GM19043 (cell line): ENCODE measurements around the gene EYA3.
"Not testable (repeated sequence)": the region's sequence is repeated elsewhere in the genome, so short reads cannot be mapped to it uniquely, and the experiment has no call there.

Source experiments
- ATAC-seq: cut with Tn5 transposase; IDR thresholded peaks from one replicate; pipeline ENCODE4 v1.9.1; 2021; ENCODE audit warnings: low read depth; ENCODE audit not compliant: unreplicated experiment

EYA3 gene

GRCh38 chr1:28035420-28035819 lies 53.0 kb downstream of the EYA3 start:
- ATAC-seq, result no peak

GRCh38 chr1:28032281-28032680 lies 56.1 kb downstream of the EYA3 start:
- no peak for ATAC-seq

- no peak for ATAC-seq
Measured at GRCh38 chr1:28031173-28031572, 57.2 kb downstream of the EYA3 start.

GRCh38 chr1:28028873-28029654 lies 59.3 kb downstream of the EYA3 start:
- ATAC-seq, result no peak

GRCh38 chr1:28027660-28028059 lies 60.8 kb downstream of the EYA3 start:
- no peak for ATAC-seq

- no peak for ATAC-seq
Measured at GRCh38 chr1:28027238-28027637, 61.2 kb downstream of the EYA3 start.

GRCh38 chr1:28026329-28026728 lies 62.1 kb downstream of the EYA3 start:
- ATAC-seq, result no peak

GRCh38 chr1:28021064-28021463 lies 67.3 kb downstream of the EYA3 start:
- ATAC-seq, result no peak

GRCh38 chr1:28010969-28011368 lies 77.4 kb downstream of the EYA3 start:
- ATAC-seq, result no peak

GRCh38 chr1:28003117-28003516 lies 85.3 kb downstream of the EYA3 start:
- not testable (repeated sequence) for ATAC-seq

- no peak for ATAC-seq
Measured at GRCh38 chr1:28002600-28002999, 85.8 kb downstream of the EYA3 start.

GRCh38 chr1:27999055-27999454 lies 89.4 kb downstream of the EYA3 start:
- ATAC-seq, result no peak

- not testable (repeated sequence) for ATAC-seq
Measured at GRCh38 chr1:27994526-27994925, 93.9 kb downstream of the EYA3 start.

GRCh38 chr1:27994060-27994459 lies 94.3 kb downstream of the EYA3 start:
- ATAC-seq, result no peak

- ATAC-seq, result no peak
Measured at GRCh38 chr1:27993241-27993640, 95.2 kb downstream of the EYA3 start.

- no peak for ATAC-seq
Measured at GRCh38 chr1:27992276-27992675, 96.1 kb downstream of the EYA3 start.

- no peak for ATAC-seq
Measured at GRCh38 chr1:27990920-27991537, 97.4 kb downstream of the EYA3 start.

- no peak for ATAC-seq
Measured at GRCh38 chr1:27981145-27981544, 107.3 kb downstream of the EYA3 start.

- ATAC-seq, result no peak
Measured at GRCh38 chr1:27980216-27980845, 108.1 kb downstream of the EYA3 start.

- no peak for ATAC-seq
Measured at GRCh38 chr1:27979859-27980201, 108.6 kb downstream of the EYA3 start.

GRCh38 chr1:27979151-27979858 lies 109.1 kb downstream of the EYA3 start:
- ATAC-seq, result no peak
